Suprapubic skin (tissue), 4 donors: Measurements from ENCODE around the gene GGTLC1. TPM values are rescaled to one million over a fixed set of nuclear protein-coding genes. Genes with fewer than 3 reads are reported as not detected.

ENCODE experiments used
- DNase-seq, 2 donors: peaks; one replicate each; pipeline ENCODE4 v3.0.0-alpha.2; 2019; ENCODE audit warnings: low spot score in 2 of 2
- H3K27ac ChIP-seq: fragments of 200-600 bp; sonication (generic); one replicate; pipeline ENCODE4 v1.5.1; 2019
- H3K27me3 ChIP-seq: fragments of 200-600 bp; sonication (generic); one replicate; pipeline ENCODE4 v1.5.1; 2019
- H3K36me3 ChIP-seq: fragments of 200-600 bp; sonication (generic); one replicate; pipeline ENCODE4 v1.5.1; 2019
- H3K4me1 ChIP-seq: fragments of 200-600 bp; sonication (generic); one replicate; pipeline ENCODE4 v1.5.1; 2019
- H3K4me3 ChIP-seq: fragments of 200-600 bp; sonication (generic); one replicate; pipeline ENCODE4 v1.5.1; 2019; ENCODE audit warnings: mild to moderate bottlenecking
- H3K9me3 ChIP-seq: fragments of 200-600 bp; sonication (generic); one replicate; pipeline ENCODE4 v1.5.1; 2019
- CTCF ChIP-seq, 2 donors: fragments of 200-600 bp in 1 of 2; fragments of 450-650 bp in 1 of 2; sonication (generic) in 1 of 2; IDR thresholded peaks; one replicate each; pipeline ENCODE4 v1.5.1; 2016 to 2019; ENCODE audit warnings: antibody characterized with exemption in 2 of 2, mild to moderate bottlenecking in 1 of 2, moderate library complexity in 1 of 2
- EP300 ChIP-seq: sonication (generic); formaldehyde crosslinking; IDR thresholded peaks from one replicate; pipeline ENCODE4 v1.6.1; 2017; ENCODE audit warnings: antibody characterized with exemption
- POLR2A ChIP-seq, 2 donors: fragments of 450-650 bp; IDR thresholded peaks; one replicate each; pipeline ENCODE4 v1.6.1; 2017; ENCODE audit warnings: antibody characterized with exemption in 2 of 2, mild to moderate bottlenecking in 2 of 2, moderate library complexity in 2 of 2
- POLR2AphosphoS5 ChIP-seq, 3 donors: sonication (generic); formaldehyde crosslinking; IDR thresholded peaks; one replicate each; pipeline ENCODE4 v1.6.1; 2017; ENCODE audit warnings: antibody characterized with exemption in 3 of 3
- WGBS: methylation state at CpG from one replicate; pipeline ENCODE4 v1.1.5; 2018; 5-methylcytosine and 5-hydroxymethylcytosine counted together
- total RNA-seq, 4 donors: library from RNA; depleted of rRNA; stranded (reverse); fragments of >200 nt; gene quantifications; one replicate each; pipeline ENCODE4 v1.1.0, GENCODE V29; 2016

The GGTLC1 gene
- total RNA-seq, 4 donors from 2014 or later = not detected

GRCh38 chr20:23974966-23975365 lies 13.6 kb downstream of the GGTLC1 start:
- Histone ChIP-seq H3K9me3 (no peaks in the 10 kb centered on the region), H3K27ac (no peak overlapping the region), H3K27me3 (peaks cover 7% of the 10 kb centered on the region), H3K4me1 (no peaks in the 10 kb centered on the region), H3K4me3 (no peak overlapping the region), H3K36me3 (no peaks in the 10 kb centered on the region)
- TF ChIP-seq POLR2AphosphoS5 (IDR thresholded peaks at IDR 0.05) = no peak
- TF ChIP-seq EP300 = no peak
- TF ChIP-seq CTCF (IDR thresholded peaks at IDR 0.05) = no peak
- TF ChIP-seq POLR2A (IDR thresholded peaks at IDR 0.05) = no peak
- no peak for DNase-seq
- WGBS = 55% methylated on average over 9 of the region's 9 CpGs

- TF ChIP-seq EP300 (no peak), POLR2A (IDR thresholded peaks at IDR 0.05) (no peak), POLR2AphosphoS5 (IDR thresholded peaks at IDR 0.05) (no peak), CTCF (IDR thresholded peaks at IDR 0.05) (no peak)
- Histone ChIP-seq H3K36me3 (no peaks in the 10 kb centered on the region), H3K27ac (no peak overlapping the region), H3K4me1 (no peaks in the 10 kb centered on the region), H3K27me3 (peaks cover 9% of the 10 kb centered on the region), H3K9me3 (no peaks in the 10 kb centered on the region), H3K4me3 (no peak overlapping the region)
- DNase-seq = no peak
These were observed 17.3 kb downstream of the GGTLC1 start for GRCh38 chr20:23971310-23971709.

GRCh38 chr20:23970049-23970448 lies 18.5 kb downstream of the GGTLC1 start:
- Histone ChIP-seq H3K27ac (no peak overlapping the region), H3K4me3 (no peak overlapping the region), H3K36me3 (no peaks in the 10 kb centered on the region), H3K27me3 (peaks cover 9% of the 10 kb centered on the region), H3K4me1 (no peaks in the 10 kb centered on the region), H3K9me3 (no peaks in the 10 kb centered on the region)
- 75% methylated on average over 1 of the region's 1 CpG for WGBS
- DNase-seq = no peak
- TF ChIP-seq POLR2A (IDR thresholded peaks at IDR 0.05) (no peak), EP300 (no peak), POLR2AphosphoS5 (IDR thresholded peaks at IDR 0.05) (no peak), CTCF (IDR thresholded peaks at IDR 0.05) (no peak)

- Histone ChIP-seq H3K27me3 (peaks cover 4% of the 10 kb centered on the region), H3K27ac (no peak overlapping the region), H3K9me3 (no peaks in the 10 kb centered on the region), H3K4me3 (no peak overlapping the region), H3K36me3 (no peaks in the 10 kb centered on the region), H3K4me1 (no peaks in the 10 kb centered on the region)
- 70% methylated on average over 7 of the region's 7 CpGs for WGBS
- TF ChIP-seq EP300 (no peak), CTCF (IDR thresholded peaks at IDR 0.05) (no peak), POLR2AphosphoS5 (IDR thresholded peaks at IDR 0.05) (no peak), POLR2A (IDR thresholded peaks at IDR 0.05) (no peak)
- DNase-seq = no peak
These were observed 21.0 kb downstream of the GGTLC1 start for GRCh38 chr20:23967616-23967979.

GRCh38 chr20:23966927-23967615 lies 21.5 kb downstream of the GGTLC1 start:
- no peaks in the 10 kb centered on the region for H3K4me1 ChIP-seq
- 65% methylated on average over 8 of the region's 8 CpGs for WGBS
- no peaks in the 10 kb centered on the region for H3K9me3 ChIP-seq
- no peaks in the 10 kb centered on the region for H3K36me3 ChIP-seq
- H3K4me3 ChIP-seq = no peak overlapping the region
- no peak overlapping the region for H3K27ac ChIP-seq
- peaks cover 4% of the 10 kb centered on the region for H3K27me3 ChIP-seq
- TF ChIP-seq CTCF (IDR thresholded peaks at IDR 0.05) = no peak
- no peak for TF ChIP-seq POLR2A (IDR thresholded peaks at IDR 0.05)
- TF ChIP-seq POLR2AphosphoS5 (IDR thresholded peaks at IDR 0.05) = no peak
- no peak for TF ChIP-seq EP300
- no peak for DNase-seq
